ENCODE results near the gene MID1.

The MID1 gene, protein sequence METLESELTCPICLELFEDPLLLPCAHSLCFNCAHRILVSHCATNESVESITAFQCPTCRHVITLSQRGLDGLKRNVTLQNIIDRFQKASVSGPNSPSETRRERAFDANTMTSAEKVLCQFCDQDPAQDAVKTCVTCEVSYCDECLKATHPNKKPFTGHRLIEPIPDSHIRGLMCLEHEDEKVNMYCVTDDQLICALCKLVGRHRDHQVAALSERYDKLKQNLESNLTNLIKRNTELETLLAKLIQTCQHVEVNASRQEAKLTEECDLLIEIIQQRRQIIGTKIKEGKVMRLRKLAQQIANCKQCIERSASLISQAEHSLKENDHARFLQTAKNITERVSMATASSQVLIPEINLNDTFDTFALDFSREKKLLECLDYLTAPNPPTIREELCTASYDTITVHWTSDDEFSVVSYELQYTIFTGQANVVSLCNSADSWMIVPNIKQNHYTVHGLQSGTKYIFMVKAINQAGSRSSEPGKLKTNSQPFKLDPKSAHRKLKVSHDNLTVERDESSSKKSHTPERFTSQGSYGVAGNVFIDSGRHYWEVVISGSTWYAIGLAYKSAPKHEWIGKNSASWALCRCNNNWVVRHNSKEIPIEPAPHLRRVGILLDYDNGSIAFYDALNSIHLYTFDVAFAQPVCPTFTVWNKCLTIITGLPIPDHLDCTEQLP

DNA sequence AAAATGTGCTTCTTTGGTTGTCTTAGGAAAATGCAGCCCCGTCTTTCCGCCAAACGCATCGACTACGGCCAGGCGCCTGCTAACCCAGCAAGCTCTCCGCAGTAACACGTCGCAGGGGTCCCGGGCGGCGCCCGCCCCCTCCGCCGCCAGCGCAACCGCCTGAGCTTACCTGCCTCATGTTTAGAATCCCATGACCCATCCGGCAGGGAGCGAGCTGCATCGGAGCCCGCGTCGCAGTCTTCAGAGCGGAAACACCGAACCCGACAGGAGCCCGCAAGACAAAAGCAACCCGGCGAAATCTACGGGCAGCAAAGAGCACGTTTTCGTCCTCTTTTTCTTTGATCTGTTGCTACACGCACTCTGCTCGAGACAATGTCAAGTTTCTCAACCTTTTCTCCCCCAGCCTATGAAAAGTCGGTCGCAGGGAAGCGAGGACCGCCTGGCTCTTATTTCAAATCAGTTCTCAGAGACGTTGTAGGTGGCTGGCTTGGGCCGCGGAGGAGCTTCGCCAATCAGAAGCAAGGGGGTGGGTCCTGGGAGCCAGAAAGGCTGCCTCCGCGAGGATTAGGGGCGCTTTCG, at the start of gene MID1:
Gene MID1 (minus strand): TSS at position 465 of the 579 bp plus-strand sequence. CDS start 53,038 bp downstream, outside the sequence.
- no peak for DNase-seq

DNA sequence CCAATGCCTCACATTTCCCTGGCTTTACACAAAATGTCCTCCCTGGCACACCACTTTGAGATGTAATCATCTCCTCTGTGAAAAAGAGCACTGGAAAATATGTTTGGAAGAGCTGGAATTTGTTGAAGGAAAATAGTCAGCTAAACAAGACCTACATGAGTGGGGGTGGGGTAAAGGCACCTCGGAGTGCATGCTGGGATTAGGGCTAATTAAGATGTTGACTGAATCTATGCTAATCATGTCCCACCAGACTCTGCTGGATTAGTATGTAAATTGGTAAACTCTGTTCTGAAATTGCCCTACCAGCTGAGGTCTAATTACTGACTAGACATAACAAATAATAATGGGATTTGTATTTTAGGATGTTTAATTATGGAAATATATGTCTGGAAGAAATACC, 46.8 kb upstream of the MID1 start:
- no peak for DNase-seq

DNA sequence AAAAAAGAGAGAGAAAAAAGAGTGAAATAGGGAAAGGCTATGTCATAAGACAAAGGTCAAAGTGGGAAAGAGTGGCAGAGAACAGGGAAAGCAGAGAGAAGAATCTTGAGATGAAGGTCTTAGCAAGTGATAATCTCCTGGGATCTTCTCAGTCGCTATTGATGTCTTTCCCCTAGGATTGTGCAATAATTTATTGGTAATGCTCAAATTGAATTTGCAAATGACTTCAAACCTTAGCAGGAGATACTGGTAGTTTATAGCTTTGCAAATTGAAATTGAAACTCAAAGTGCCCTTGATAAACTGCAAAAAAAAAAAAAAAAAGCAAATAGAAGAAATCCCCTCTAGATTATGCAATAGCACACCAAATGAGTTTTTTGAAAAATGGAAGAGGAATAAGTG, 45.7 kb upstream of the MID1 start:
- DNase-seq: no peak

DNA sequence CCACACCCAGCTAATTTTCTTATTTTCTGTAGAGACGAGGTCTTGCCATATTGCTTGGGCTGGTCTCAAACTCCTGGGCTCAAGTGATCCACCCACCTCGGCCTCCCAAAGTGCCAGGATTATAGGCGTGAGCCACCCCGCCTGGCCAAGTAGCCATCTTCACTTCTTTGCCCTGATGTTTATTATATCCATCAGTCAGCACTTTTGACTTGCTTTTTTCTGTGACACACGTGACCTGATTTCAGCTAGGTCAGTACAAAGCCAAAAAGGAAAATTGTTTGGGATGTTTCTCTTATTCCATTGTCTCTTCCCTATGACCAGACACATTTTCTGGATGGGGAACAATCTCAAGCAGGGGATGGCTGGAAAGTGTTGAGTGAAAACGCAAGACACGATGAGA, 45.3 kb upstream of the MID1 start:
- no peak for DNase-seq

DNA sequence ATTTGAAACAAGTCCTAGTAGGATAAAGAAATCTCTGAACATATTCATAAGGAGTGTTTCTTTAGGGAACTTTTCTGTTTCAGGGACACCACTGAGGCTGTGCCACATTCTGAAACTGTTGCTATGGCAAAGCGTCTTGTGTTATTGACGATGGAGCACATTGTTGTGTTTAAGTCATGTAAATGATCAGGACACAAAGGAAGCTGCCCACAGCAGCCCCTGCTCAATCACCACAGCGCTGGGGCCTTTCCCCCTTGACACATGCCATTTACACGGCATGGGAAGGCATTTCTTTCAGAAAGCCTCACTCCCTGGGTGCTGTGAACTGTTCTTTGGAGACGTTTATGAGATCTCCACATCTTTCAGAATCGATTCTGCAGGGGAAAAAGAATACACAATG, 39.8 kb upstream of the MID1 start:
- DNase-seq: no peak

DNA sequence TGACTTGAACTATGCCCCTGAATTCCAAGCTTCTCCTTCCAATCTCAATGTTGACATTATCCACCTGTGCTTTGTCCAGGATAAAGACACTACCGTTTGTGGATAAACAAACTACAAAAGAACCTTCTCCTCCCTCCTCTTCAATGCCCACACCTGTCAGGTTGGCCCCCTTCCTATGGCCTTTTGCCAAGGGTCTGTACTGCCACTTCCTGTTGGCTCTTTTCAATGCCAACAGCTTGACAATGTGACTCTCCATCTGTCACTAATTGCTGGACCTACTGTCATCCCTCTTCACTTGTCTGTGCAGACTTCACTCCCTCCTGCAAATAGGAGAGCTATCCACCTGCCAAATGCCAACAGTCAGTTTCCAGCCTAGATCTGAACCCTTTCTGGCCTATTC, 35.8 kb upstream of the MID1 start:
- DNase-seq: no peak

DNA sequence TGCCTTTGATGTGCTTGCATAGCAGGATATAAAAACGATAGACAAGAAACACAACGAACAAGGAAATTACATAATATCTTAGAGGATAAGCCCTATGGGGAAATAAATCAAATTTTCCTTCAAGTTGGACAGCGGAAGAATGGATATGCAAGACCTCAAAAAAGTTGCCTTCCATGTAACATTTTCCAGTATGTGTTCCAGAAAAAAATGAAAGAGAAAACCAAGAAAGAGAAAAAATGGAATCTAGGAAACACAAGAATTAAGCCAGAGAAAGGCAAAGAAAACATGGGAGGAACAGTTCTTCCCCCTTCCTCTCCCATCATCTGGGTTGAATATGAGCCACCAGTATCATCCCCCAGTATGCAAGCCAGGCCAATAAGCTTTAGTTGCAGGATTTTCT, 34.6 kb upstream of the MID1 start:
- DNase-seq: no peak

DNA sequence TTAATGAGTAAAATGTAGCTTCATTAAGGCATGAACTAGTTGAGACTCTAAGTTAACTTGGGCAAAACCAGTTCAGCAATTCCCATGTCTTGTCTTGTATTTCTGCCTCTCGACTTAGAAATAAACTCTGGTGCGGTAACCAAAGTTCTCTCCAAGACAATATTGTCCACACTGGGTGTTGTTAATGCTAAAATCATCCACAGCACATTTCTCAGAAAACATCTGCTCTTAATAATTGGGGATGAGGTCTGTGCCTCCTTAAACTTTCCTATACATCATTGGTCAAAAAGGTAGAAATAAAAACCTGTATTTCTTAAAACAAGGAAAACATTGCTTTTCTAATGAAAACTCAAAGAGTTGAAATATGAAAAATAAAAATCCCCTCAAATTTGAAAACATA, 32.9 kb upstream of the MID1 start:
- DNase-seq: no peak

DNA sequence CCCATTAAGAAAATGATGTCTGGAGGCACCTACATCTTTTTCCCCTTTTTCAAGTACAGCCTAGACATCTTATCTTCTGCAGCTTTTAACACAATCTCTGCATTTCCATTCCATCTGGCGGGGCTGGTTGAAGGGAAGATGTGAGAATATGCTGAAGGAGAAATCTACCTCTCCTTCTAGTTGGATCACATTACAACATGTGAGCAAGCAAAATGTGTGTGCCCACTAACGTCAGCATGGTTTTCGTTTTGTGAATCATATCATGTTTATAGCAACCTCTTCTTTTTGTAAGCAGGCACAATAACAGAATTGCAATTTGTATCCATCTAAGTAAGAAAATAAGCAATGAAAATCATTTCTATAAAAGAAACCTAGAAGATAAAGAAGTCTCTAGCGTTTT, 28.9 kb upstream of the MID1 start:
- DNase-seq: no peak

DNA sequence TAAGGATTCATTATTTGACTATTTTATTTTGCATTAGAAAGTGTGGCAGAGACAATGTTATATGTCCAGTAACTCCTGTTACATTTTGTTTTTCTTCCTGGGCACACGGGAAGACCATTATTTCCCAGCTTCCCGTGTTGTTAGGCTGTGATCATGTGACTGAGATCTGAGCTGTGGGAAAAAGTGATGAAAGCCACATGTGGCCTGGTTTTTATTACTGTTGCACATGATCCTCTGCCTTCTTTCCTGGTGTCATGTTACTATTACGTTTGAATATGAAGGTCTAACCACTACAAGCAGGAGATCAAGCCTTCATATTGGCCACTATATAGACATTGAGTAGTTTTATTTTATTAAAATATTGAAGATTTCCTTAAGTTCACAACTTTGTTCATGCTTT, 28.2 kb upstream of the MID1 start:
- no peak for DNase-seq

DNA sequence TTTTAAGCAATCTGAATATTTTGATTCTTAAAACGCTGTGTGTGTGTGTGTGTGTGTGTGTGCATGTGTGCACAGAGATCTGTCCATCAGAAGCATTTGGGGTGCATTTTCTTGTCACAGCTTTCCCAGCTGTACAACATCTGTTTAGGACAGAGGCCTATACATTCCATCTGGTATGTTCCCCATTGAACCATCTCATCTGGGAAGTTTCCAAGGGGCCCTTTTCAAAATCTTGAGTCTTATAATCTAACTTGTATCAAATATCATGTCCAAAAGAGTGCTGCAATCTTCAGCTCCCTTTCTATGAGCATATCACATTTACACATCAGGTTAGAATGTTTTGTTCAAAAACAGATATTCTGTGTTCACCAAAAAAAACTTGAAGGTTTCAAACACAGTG, 16.5 kb upstream of the MID1 start:
- no peak for DNase-seq

DNA sequence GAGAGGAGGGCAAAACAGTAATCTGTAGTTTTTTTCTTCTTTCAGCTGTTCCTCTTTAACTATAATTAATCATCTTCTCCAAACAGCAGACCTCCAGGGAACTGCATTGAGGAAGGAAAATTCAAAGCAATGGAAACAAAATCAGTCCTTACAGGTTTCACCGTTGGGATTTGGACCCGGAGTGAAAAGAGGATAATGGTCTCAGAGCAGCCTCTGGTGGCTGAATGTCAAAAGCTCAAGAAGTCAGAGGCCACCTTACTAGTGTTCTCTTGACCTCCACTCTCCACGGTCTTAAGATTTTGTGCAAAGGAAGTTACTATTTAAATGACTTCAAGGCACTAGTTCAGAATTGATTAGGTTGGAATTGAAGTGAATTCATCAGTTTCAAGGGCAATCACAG, 16.0 kb upstream of the MID1 start:
- DNase-seq: no peak

DNA sequence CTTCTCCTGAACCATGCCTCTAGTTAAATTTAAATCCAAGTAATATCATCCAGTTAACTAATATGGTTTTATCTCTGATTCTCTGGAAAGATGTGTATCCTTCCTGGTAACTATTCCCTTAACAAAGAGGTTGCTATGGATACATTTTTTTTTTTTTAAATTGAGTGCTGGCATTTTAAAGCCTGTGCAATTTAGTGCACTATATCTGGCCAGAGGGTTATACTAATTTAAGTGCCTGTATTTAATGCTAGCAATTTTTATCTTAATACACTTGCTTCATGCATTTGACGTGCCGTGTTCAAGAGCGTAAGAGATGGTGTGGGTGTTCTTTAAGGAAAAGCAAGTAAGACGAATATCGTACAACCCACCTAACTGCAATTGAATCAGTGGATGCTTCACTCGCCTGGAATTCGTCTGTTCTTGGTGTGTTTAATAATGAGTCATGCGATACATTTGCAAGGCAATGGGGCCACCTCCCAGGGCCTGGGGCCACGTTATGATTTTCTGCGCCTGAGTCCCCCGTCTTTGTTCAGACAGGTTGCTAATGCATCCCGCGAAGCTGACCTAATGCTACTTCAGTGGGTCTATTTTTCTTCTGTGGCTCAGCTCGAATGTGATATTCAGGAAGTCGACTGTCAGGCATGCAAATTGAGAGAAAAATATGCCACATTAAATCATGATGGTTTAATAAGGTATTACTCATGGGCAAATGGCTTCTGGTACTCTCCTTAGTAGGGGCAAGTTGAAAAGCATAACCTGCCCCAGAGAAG, 14.2 kb upstream of the MID1 start:
- no peak for DNase-seq

DNA sequence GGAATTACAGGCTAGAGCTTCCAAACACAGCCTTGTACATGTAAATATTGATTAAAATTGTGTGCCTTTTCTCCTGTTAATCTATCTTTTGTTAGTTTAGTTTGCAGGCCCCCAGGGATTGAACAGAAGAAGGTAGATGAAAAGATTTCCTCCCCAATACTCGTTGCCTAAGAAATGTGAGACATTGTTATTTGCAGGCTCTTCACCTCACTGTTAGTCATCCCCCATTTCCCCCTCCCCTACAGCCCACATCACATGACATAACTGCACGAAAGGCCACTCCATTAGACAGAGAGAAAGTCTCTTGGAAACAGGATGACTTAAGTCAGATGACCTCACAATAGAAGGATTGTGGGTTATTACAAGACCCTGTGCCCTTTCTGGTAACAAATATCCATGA, 13.3 kb upstream of the MID1 start:
- no peak for DNase-seq

DNA sequence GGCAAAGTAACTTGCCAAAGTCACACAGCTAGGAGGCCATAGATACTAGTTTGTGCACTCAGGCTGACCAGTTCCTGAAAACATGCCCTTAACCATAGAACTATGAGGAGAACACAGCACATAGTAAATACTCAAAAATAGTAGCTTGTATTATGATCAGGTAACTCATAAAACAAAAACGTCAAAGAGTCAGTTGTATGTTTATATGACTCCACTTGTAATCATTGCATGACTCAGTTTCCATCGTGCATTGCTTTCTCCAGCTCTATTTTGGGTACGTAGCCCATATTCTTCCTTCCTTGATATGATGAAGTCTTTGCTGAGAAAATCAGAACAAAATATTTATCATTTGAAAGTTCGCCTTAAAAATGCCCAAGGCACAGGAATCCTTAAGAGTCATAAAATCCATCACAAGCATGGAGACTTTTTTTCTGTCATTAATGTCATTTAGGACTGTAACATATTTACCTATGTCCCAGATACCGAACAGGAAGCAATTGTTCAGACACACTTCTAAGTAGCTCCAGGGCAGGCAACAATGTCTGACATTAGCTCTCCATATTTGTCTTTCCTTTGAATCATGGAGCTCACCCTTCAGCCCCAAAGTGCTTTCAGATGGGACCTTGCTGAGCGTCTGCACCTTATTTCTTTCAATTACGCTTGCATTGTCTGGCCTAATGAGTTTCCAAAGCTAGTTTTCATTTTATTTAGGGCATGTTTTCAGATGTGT, 11.2 kb upstream of the MID1 start:
- no peak for DNase-seq

DNA sequence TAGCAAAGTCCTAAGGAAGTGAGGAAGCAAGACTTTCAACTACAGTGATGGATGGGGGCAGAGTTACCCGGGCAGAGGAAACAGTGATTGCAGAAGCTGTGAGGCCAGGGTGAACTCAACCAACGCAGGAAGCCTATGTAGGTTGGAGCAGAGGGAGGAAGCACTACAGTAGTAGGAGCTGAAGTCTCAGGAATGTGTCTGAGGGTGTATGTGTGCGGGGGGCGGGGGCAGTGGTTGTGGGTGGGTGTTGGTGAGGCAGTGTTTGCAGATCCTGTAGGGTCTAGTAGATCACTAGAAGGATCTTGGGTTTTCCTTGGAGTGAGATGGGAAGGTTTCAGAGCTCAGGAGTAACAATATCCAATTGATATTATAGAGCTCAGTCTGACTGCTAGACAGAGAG, 9.9 kb upstream of the MID1 start:
- DNase-seq: no peak

DNA sequence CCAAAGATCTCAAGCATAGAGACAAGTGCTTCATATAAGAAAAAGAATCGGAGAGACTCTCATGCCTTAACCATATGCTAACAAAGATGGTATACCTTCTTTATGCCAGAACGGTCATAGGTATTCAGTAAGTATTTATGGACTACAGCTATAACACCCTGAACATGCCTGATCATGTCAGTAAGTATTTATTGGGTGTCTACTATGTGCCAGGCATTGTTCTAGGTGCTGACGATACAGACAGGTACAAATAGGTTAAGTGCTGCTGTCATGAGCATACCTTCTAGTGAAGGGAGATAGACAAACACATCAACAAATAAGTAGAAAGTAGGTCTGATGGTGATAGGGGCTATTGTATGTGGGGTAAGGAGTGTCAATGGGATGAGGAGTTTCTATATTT, 9.5 kb upstream of the MID1 start:
- DNase-seq: no peak

DNA sequence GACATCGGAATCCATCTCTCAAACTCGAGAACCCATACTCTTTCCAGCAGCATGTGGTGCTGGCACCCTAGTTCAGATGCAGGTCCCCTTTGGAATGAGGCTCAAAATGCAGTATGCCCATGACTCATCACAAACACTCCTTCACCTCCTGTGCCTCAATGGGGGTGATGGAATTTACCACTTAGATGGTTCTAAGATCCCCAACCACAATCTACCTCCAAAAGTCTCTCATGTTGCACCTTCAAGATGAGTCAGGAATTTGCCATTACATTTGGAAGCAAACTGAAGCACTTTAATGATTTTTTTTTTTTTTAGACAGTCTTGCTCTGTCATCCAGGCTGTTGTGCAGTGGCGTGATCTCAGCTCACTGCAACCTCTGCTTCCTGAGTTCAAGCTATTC, 8.5 kb upstream of the MID1 start:
- DNase-seq: no peak

DNA sequence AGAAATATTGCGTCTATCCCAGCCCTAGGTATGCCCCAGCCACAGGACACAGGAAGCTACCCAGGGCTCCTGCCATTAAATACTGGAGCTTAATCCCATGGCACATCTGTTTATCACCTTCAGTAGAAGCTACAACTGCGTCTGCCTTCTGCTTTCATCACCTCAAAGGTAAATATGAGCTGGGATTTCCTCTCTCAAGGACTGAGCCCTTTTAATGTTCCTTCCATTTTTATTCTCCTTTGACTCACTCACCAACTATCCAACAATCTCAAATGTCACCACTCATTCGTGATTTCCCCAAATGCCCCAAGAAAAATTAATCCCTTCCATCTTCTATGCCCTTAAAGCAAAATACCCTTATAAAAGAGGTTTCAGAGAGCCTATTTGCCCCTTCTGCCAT, 1.8 kb upstream of the MID1 start:
- no peak for DNase-seq

DNA sequence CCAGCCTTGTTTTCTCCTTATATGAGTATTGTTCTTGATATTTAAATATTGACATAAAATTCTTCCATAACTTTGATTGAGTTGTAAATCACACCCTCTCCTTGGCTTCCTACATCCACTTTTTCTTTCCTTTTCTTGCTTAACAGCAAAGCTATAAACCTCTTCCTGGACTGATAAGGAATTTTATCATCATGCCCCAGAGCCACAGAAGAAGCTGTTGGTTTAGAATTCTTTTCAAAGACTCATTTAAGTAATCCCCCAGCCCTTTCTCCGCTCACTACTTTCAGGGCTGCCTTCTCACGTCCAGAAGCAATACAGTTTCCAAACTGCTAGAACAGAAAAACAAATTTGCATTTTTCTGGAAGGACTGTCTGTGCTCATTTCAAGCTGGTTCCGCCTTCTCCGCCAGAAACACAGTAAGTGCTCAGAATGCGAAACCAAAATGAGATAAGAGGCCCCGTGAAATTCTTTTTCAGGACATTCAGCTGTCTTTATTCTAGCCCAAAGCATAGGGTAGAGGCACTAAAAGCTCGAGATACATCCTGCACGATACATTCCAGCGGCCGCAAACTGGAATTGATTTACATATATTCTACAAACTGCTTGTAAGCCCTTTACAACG, 849 bp downstream of the MID1 start:
- no peak for DNase-seq

DNA sequence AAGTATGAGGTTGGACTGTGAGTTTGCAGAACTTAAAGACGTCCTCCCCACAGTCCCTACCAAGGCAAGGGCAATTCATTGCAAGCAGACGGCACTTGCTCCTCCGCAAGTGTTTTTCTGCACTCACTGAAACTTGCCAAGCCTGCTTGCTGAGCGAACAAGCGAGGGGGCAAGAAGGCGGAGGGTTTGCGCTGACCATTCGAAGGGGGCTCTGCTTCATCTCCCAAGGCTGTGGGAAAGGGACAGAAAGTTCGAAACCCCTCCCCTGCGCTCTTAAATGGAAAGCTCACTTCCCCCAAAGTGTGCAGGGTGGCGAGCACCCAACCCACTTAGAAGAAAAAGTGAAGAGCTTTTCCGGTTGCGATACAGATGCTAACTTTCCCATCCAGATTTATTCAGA, 1.4 kb downstream of the MID1 start:
- no peak for DNase-seq

DNA sequence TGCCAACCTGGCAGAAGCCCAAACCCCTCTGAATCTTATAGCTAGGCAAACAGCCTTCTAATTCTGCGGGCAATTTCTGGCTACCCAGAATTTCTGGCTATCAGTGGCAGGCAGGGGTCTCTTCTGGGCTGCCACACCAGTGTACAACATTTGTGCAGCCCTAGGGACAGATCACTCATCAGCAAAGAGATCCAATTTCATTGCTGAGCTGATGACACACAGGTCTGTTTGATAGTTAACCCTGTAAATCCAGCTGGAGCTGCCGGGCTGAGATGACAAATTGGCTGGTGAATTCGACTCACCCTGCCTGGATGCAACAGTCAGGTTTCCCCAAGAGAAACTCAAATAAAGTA, 2.4 kb downstream of the MID1 start:
- DNase-seq: no peak
